ACHN (cell line): ENCODE data around the gene IKZF3.

Source experiments
- DNase-seq: peaks from one replicate; pipeline ENCODE4 v3.0.0-alpha.2; 2015
- in situ Hi-C: cut with HindIII; loops from 2 replicates; pipeline ENCODE4 v1.10.0; 2017; ENCODE audit warnings: low sequenced_read_pairs, low pct_ligation_motif_present, low pct_unique_long_range_greater_than_20kb

IKZF3 gene

DNA sequence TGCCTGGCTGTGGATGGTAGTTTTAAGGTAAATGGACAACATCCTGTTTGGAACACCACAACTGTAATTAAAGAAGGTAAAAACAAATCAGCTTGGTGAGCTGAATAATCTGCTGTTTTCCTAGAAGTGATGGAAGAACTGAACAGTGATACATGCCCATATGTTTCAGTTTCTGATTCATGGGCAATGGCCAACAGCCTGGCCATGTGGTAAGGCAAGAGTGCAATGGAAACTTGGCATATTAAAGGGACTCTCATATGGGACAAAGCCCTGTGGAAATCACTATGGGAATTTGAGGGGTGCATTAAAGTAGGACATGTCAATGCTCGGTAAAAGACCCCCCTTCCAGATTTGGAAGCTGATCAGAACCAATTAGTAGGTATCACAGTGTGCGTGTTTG, 37.8 kb downstream of the IKZF3 start:
- in situ Hi-C loops: no loop called here
- no peak for DNase-seq

DNA sequence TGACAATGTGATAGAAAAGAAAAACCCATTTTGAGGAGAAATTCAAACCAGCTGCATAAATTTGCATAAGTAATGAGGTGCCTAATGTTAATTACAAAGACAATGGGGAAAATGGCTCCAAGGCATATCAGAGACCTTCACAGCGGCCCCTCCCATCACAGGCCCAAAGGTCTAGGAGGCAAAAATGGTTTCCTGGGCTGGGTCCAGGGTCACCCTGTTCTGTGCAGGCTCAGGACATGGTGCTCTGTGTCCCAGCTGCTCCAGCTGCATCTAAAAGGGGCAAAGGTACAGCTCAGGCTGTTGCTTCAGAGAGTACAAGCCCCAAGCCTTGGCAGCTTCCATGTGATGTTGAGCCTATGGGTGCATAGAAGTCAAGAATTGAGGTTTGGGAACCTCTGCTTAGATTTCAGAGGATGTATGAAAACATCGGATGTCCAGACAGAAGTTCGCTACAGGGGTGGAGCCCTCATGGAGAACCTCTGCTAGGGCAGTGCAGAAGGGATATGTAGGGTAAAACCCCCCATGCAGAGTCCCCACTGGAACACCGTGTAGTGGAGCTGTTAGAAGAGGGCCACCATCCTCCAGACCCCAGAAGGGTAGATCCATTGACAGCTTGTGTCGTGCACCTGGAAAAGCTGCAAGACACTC, 40.6 kb downstream of the IKZF3 start:
- no peak for DNase-seq
- in situ Hi-C loops: no loop called here

DNA sequence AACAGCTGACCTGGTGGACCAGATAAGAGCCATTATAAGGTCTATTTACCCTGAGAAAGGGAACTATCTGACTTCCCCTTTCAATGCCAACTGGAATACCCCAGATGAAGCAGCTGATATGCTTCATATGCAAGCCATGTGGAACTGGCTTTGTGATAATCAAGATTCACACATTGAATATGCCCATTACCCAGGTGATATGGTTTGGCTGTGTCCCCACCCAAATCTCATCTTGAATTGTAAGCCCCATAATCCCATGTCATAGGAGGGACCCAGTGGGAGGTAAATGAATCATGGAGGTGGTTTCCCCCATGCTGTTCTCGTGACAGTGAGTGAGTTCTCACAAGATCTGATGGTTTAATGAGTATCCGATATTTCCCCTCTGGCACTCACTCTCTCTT, 42.1 kb downstream of the IKZF3 start:
- no peak for DNase-seq
- in situ Hi-C loops: no loop called here

DNA sequence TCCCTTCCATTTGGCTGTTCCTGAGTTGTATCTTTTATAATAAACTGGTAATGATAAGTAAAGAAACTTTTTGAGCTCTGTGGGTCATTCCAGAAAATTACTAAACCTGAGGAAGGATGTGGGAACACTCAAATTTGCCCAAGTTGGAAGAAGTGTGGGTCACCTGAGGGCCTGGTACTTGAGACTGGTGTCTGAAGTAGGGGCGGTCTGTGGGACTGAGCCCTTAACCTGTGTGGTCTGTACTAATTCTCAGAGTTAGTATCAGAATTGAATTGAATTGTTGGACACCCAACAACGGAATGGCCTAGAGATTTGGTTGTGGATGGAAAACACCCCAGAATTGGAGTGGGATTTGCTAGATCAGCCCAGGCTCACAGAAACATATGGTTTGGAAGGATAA, 43.1 kb downstream of the IKZF3 start:
- in situ Hi-C loops: no loop called here
- DNase-seq: no peak

- DNase-seq: no peak
- in situ Hi-C loops: no loop called here
These were observed 43.6 kb downstream of the IKZF3 start for GRCh38 chr17:39820541-39820940.

DNA sequence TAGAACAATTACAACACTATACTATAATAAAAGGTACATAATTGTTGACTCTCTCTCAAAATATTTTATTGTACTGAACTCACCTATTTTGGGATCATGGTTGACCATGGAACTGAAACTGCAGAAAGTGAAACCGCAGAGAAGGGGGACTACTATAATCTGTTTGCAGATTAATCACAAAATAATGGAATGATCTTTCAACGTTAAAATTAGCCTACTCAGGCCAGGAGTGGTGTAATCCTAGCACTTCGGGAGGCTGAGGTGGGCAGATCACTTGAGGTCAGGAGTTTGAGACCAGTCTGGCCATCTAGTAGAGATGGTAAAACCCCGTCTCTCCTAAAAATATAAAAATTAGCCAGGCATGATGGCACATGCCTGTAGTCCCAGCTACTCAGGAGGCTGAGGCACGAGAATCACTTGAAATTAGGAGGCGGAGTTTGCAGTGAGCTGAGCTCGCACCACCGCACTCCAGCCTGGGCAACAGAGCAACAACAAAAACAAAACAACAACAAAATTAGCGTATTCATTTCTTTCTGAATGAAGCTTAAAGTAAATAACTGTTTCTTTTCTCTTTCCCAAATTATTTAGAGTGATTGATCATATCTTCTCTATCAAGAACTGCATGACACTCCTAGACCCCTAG, 45.6 kb downstream of the IKZF3 start:
- in situ Hi-C loops: no loop called here
- DNase-seq: no peak

DNA sequence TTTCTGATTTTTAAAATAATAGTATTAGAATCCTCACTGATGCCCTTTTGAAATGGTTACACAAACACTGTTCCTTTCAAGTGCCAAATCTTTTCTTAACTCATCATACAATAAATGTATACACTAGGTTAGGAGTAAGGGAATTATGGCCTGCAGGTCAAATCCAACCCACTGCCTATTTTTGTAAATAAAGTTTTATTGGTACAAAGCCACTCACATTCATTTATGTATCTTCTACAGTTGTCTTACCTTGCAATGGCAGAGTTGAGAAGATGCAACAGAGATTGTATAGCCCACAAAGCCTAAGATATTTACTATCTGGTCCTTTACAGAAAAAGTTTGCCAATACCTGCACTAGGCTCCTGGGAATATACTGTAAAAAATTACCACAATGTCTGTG, 47.8 kb downstream of the IKZF3 start:
- in situ Hi-C loops: no loop called here
- DNase-seq: no peak

DNA sequence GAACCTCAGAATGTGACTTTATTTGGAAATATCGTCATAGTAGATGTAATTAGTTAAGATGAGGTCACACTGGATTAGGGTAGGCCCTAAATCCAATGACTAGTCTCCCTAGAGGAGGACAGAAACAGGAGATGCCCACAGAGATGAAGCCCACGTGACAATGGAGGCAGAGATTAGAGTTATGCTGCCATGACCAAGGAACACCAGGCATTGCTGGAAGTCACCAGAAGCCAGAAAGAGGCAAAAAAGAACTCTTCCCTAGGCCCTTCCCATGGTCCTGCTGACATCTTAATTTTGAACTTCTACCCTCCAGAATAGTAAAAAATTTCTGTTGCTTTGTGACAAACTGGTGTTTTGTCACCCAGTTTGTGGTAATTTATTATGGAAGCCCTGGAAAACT, 49.6 kb downstream of the IKZF3 start:
- in situ Hi-C loops: no loop called here
- DNase-seq: no peak

DNA sequence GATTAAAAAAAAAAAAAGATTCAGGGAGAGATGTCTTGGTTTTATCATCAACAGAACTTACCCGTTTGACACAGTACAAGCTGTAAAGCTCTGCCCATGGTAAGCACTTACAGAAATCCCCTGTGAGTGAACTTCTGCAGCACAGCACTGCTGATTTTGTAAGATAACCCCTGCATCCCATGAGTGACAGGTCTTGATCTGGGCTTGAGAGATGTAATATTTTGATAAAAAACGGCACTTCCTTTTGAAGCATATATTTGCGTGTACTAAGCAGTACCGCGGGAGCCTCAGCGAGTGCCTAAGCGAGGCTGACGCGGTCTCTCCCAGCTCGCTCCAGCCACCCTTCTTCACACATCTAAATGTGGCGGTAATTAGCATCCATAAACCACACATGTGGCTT, 50.5 kb downstream of the IKZF3 start:
- in situ Hi-C loops: no loop called here
- DNase-seq: no peak

DNA sequence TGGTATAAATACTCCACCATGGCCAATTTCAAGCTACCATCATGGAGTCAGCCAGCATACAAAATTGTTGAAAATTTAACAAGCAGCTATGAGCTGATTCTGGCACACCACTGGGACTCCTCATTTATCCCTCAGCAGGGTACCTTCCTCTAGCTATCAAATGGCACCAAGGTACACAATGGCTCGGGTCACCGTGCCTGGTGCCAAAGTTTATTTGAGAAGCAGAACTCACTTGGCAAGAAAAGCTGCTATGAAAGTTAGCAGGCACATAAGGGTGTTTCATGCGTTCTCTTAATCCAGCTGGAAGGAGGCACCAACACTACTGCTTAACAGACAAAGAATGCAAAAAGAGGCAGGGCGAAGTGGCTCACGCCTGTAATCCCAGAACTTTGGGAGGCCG, 51.6 kb downstream of the IKZF3 start:
- in situ Hi-C loops: no loop called here
- no peak for DNase-seq

DNA sequence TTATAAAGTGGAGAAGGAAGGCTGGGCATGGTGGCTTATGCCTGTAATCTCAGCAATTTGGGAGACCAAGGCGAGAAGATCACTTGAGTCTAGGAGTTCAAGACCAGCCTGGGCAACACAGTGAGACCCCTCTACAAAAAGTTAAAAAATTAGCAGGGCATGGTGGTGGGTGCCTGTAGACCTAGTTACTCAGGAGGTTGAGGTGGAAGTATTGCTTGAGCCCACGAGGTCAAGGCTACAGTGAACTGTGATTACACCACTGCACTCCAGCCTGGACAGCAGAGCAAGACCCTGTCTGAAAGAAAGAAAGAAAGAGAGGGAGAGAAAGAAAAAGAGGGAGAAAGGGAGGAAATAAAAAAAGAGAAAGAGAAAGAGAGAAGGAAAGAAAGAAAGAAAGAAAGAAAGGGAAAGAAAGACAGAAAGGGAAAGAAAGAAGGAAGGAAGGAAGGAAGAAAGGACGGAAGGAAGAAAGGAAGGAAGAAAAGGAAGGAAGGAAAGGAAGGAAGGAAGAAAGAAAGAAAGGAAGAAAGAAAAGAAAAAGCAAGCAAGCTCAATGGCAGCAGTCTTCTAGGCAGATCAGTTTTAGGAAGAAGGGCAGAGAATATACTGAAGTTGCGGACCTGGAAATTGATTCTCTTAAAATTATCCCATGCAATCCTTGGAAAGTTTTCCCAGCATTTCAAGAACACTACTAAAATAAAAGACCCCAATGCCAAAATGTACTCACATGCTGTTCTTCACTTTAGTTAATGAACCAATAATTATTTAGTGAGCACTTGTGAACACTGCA, 53.0 kb downstream of the IKZF3 start:
- DNase-seq: no peak
- in situ Hi-C loops: no loop called here

DNA sequence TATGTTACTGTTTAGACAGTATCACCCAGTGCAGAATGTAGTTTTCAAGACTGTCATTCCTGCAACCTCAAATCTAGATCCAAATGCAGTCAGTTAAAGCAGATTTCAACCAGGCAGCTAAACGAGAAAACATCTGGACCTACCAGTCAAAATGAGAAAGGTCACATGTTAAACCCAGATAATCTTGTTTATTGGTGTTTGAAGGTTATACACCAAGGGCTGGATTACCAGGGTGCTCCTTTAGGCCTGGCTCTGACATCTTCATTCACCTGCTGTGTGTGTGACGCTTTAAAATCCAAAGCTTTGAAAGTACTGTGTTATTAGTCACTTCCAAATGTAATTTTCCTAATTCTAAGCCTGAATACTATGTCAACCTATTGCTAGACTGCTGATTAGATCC, 54.9 kb downstream of the IKZF3 start:
- no peak for DNase-seq
- in situ Hi-C loops: no loop called here

GRCh38 chr17:39808409-39808997, 55.6 kb downstream of the IKZF3 start:
- in situ Hi-C loops: no loop called here

GRCh38 chr17:39804839-39805238, 59.3 kb downstream of the IKZF3 start:
- no peak for DNase-seq
- in situ Hi-C loops: no loop called here

More at GRCh38 chr17:39808409-39808997, 55.6 kb downstream of the IKZF3 start:
- no peak for DNase-seq

DNA sequence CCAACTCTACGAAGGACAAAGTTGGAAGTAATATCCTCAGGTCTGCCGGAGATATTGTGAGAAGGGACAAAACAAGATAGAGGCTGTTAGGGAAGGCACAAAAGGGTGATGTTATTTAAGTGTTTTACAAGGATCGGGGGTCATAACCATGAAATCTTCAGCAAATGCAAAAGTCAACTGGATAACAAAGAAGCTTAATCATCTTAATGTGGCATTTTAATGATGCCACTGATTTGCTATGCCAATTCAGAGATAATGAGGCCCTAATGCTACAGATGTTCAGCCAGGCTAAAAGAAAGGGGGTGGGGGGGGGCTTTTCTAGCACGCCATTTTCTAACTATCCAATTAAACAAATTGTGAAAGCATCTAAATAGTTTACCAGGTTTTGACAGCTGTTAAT, 63.1 kb downstream of the IKZF3 start:
- DNase-seq: no peak
- in situ Hi-C loops: no loop called here

GRCh38 chr17:39800540-39800939, 63.6 kb downstream of the IKZF3 start:
- in situ Hi-C loops: no loop called here
- DNase-seq: no peak

- in situ Hi-C loops: no loop called here
- DNase-seq: no peak
These were observed 64.7 kb downstream of the IKZF3 start for GRCh38 chr17:39799395-39799794.

DNA sequence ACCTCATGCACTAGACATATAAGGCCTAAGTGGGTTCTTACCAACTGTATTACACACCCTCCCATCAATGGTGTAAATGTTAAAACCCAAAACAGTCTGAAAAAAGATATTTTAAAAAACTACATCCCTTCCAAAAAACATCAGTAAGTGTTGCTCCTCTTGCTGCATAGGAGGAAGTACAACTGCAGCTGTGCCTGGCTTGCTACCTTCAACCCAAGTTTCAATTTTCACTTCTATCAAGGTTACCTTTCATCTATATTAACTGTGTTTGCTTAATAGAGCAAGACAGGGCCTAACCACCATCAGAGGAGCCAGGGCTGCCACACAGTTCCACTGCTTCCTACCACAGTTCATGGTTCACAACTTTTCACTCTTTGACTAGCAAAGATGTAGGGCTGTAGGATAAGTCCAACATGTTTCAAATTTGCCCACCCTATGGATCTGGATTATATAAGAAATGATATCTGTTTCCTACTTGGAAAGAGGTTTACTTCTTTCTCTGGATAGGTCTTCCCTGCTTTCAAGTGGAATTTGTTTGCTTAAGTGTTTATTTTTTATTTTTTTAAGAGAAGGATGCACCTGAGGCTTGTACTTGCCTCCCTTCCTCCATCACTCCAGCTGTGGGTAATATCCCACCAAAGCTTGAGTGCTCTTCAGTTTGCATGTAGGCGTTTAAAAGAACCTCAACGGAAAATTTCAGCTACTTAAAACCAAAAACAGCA, 69.7 kb downstream of the IKZF3 start:
- no peak for DNase-seq
- in situ Hi-C loops: no loop called here

- in situ Hi-C loops: no loop called here
- no peak for DNase-seq
These were observed 70.7 kb downstream of the IKZF3 start for GRCh38 chr17:39793301-39793872.
